Measurements from ENCODE around the gene TSPEAR. TPM values are rescaled to one million over a fixed set of nuclear protein-coding genes. Genes with fewer than 3 reads are reported as not detected.
"Not testable (repeated sequence)": the region's sequence is repeated elsewhere in the genome, so short reads cannot be mapped to it uniquely, and the experiment has no call there.

Gene TSPEAR
- total RNA-seq, 2 donors from 2014 or later = not detected

- no peaks in the 10 kb centered on the region for H3K4me1 ChIP-seq (ENCODE audit: control insufficient read depth in 1 of 2, low read depth in 2 of 2)
- H3K4me3 ChIP-seq = no peak overlapping the region
- no peak for DNase-seq (ENCODE audit: low spot score)
- H3K36me3 ChIP-seq = no peaks in the 10 kb centered on the region
- no peak for TF ChIP-seq CTCF (IDR thresholded peaks at IDR 0.05)
- H3K27me3 ChIP-seq (replicated peaks; ENCODE audit: insufficient read depth) = no peaks in the 10 kb centered on the region
- no peaks in the 10 kb centered on the region for H3K9me3 ChIP-seq
- no peak overlapping the region for H3K27ac ChIP-seq
- ATAC-seq (ENCODE audit: insufficient number of reproducible peaks, low FRiP score, low read depth) = no peak
These were observed 11.0 kb downstream of the TSPEAR start for GRCh38 chr21:44700101-44701022.

- no peak overlapping the region for H3K27ac ChIP-seq
- H3K9me3 ChIP-seq = no peaks in the 10 kb centered on the region
- no peaks in the 10 kb centered on the region for H3K27me3 ChIP-seq (replicated peaks; ENCODE audit: insufficient read depth)
- ATAC-seq (ENCODE audit: insufficient number of reproducible peaks, low FRiP score, low read depth) = no peak
- H3K4me1 ChIP-seq (ENCODE audit: control insufficient read depth in 1 of 2, low read depth in 2 of 2) = no peaks in the 10 kb centered on the region
- DNase-seq (ENCODE audit: low spot score) = no peak
- TF ChIP-seq CTCF (IDR thresholded peaks at IDR 0.05) = no peak
- no peak overlapping the region for H3K4me3 ChIP-seq
- H3K36me3 ChIP-seq = no peaks in the 10 kb centered on the region
These were observed 11.8 kb downstream of the TSPEAR start for GRCh38 chr21:44699502-44700001.

GRCh38 chr21:44697811-44698734 is 13.3 kb downstream of the TSPEAR start:
- Histone ChIP-seq H3K4me1 (ENCODE audit: control insufficient read depth in 1 of 2, low read depth in 2 of 2) (no peaks in the 10 kb centered on the region), H3K36me3 (no peaks in the 10 kb centered on the region), H3K27ac (no peak overlapping the region), H3K27me3 (replicated peaks; ENCODE audit: insufficient read depth) (no peaks in the 10 kb centered on the region), H3K4me3 (no peak overlapping the region), H3K9me3 (peaks cover 9% of the 10 kb centered on the region)
- TF ChIP-seq CTCF (IDR thresholded peaks at IDR 0.05) = no peak
- no peak for ATAC-seq (ENCODE audit: insufficient number of reproducible peaks, low FRiP score, low read depth)
- DNase-seq (ENCODE audit: low spot score) = no peak

GRCh38 chr21:44697172-44697810 is 14.1 kb downstream of the TSPEAR start, which contains the start of gene KRTAP10-12:
Gene KRTAP10-12 (plus strand): TSS chr21:44697172. CDS start chr21:44697202, 30 bp downstream.
- not testable (repeated sequence) for DNase-seq (ENCODE audit: low spot score); H3K27me3 ChIP-seq (replicated peaks; ENCODE audit: insufficient read depth)
- peaks cover 15% of the 10 kb centered on the region for H3K9me3 ChIP-seq

GRCh38 chr21:44696572-44696971 is 14.8 kb downstream of the TSPEAR start:
- DNase-seq (ENCODE audit: low spot score) = no peak
- no peak for TF ChIP-seq CTCF (IDR thresholded peaks at IDR 0.05)
- Histone ChIP-seq H3K4me1 (ENCODE audit: control insufficient read depth in 1 of 2, low read depth in 2 of 2) (no peaks in the 10 kb centered on the region), H3K9me3 (peaks cover 15% of the 10 kb centered on the region), H3K27me3 (replicated peaks; ENCODE audit: insufficient read depth) (no peaks in the 10 kb centered on the region), H3K36me3 (no peaks in the 10 kb centered on the region), H3K4me3 (no peak overlapping the region), H3K27ac (no peak overlapping the region)
- ATAC-seq (ENCODE audit: insufficient number of reproducible peaks, low FRiP score, low read depth) = no peak

More at GRCh38 chr21:44697172-44697810, 14.1 kb downstream of the TSPEAR start, which contains the start of gene KRTAP10-12:
- not testable (repeated sequence) for H3K36me3 ChIP-seq; ATAC-seq (ENCODE audit: insufficient number of reproducible peaks, low FRiP score, low read depth); H3K4me1 ChIP-seq (ENCODE audit: control insufficient read depth in 1 of 2, low read depth in 2 of 2); H3K4me3 ChIP-seq; H3K27ac ChIP-seq
